ENCODE measurements around the gene CPNE4. TPM values are rescaled to one million over a fixed set of nuclear protein-coding genes. Genes with fewer than 3 reads are reported as not detected.

Gene CPNE4
- total and polyA plus RNA-seq, 9 of the 15 experiments (the other 6 are each of a cell fraction or from before 2014, with no cell fraction given), result not detected

DNA sequence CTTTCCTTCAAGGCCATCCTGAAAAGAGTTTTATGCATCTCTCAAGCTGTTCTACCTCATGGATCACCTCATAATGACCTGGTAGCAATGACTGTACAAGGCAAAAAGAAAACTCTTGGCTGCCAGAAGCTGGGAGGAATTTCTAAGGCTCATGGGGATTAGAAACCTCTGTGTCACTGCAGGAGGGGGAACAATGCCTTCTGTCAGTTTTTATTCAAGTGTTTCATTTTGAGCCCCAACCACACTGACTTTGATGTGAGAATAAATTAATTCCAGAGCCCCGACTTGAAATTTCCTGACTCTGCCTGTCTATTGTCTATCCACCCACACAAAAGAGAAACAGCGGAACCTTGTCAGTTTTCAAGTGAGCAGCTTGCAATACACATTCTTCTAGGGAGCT lies 473.3 kb downstream of the CPNE4 start:
- WGBS (ENCODE audit: insufficient coverage, low coverage, missing lambda C conversion rate), result 0% methylated on average over 2 of the region's 2 CpGs
- ChIA-PET POLR2A (no interaction called here), CTCF (ENCODE audit: low intra/inter-chr PET ratio) (no interaction called here)
- Histone ChIP-seq H3K27ac (ENCODE audit: extremely low read depth, low read depth, low read length) (no peak overlapping the region), H3K4me3 (no peak overlapping the region), H3K9ac (ENCODE audit: insufficient read depth in 1 of 2, low read depth in 2 of 2, low read length in 2 of 2) (no peak overlapping the region), H3K9me3 (replicated peaks; ENCODE audit: control insufficient read depth, insufficient read depth, low read depth, low read length) (no peaks in the 10 kb centered on the region), H2AFZ (ENCODE audit: low read depth, low read length) (no peak overlapping the region), H3K4me1 (replicated peaks in 1 of 2; ENCODE audit: control insufficient read depth in 2 of 2, insufficient read depth in 2 of 2, low read length in 2 of 2) (no peaks in the 10 kb centered on the region), H3K79me2 (ENCODE audit: control insufficient read depth, insufficient read depth, low read length) (no peaks in the 10 kb centered on the region), H3K27me3 (ENCODE audit: control insufficient read depth in 2 of 2, insufficient read depth in 2 of 2, low read length in 2 of 2) (no peaks in the 10 kb centered on the region), H3K4me2 (ENCODE audit: insufficient read depth, low read length) (no peak overlapping the region), H3K9me1 (ENCODE audit: control insufficient read depth, insufficient read depth, low read length) (no peaks in the 10 kb centered on the region), H4K20me1 (replicated peaks; ENCODE audit: control insufficient read depth, insufficient read depth, low read length) (no peaks in the 10 kb centered on the region), H3K36me3 (ENCODE audit: control insufficient read depth, insufficient read depth, low read length) (no peaks in the 10 kb centered on the region)
- BruUV-seq (replicated peaks), result no TSS peak
- no peak for TF ChIP-seq KLF16 (IDR thresholded peaks at IDR 0.05)
- TF ChIP-seq TFAM (CRISPR knock-in tag; conservative IDR thresholded peaks at IDR 0.05), result no peak
- no peak for TF ChIP-seq MTF1 (CRISPR knock-in tag; IDR thresholded peaks at IDR 0.05; ENCODE audit: borderline replicate concordance)
- TF ChIP-seq HMGN3 (IDR thresholded peaks at IDR 0.05; ENCODE audit: borderline replicate concordance, extremely low read depth, insufficient read length, low read depth, low read length), result no peak
- TF ChIP-seq FOS (IDR thresholded peaks at IDR 0.05; ENCODE audit: extremely low read depth, insufficient read length), result no peak
- TF ChIP-seq ZNF263 (CRISPR knock-in tag; IDR thresholded peaks at IDR 0.05; ENCODE audit: borderline replicate concordance), result no peak
- no peak for TF ChIP-seq ZNF277 (CRISPR knock-in tag; IDR thresholded peaks at IDR 0.05; ENCODE audit: borderline replicate concordance)
- TF ChIP-seq, protein P1, sequence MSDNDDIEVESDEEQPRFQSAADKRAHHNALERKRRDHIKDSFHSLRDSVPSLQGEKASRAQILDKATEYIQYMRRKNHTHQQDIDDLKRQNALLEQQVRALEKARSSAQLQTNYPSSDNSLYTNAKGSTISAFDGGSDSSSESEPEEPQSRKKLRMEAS (CRISPR knock-in tag; IDR thresholded peaks at IDR 0.05), result no peak
- no peak for ATAC-seq
- in situ Hi-C loops (cut with MboI) (no loop called here), intact Hi-C loops (cut with micrococcal nuclease) (no loop called here)
- no peak for FAIRE-seq
- DNase-seq (ENCODE audit: extremely low read depth in 1 of 4, low spot score in 3 of 4), result no peak

Measured in K562 (cell line).